ENCODE results near the gene RAB18. TPM values are rescaled to one million over a fixed set of nuclear protein-coding genes. Genes with fewer than 3 reads are reported as not detected.

Gene RAB18
- total RNA-seq, 1 experiment from 2014 or later, result 68.1 TPM

DNA sequence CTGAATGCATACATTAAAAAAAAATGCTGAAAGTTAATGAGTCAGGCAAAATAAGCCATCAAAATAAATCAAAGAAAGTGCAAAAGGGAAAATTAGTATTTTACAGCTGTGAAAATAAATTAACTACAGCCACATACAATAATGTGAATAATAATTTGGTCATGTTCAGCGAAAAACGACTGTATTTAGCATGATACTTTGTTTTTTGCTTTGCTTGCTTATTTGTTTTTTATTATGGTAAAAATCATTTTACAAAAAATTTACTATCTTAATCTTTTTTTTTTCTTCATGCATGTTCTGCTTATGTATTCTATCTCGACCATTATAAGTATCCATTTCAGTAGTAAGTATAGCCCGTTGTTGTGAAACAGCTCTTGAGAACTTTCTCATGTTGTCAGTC is 77.1 kb downstream of the RAB18 start:
- H3K79me2 ChIP-seq (ENCODE audit: insufficient read depth, low read length), result no peaks in the 10 kb centered on the region
- no peak overlapping the region for H3K4me3 ChIP-seq (replicated peaks in 1 of 2; ENCODE audit: low read depth in 1 of 2, low read length in 2 of 2)
- no peak overlapping the region for H3K27ac ChIP-seq (ENCODE audit: low read depth, low read length)
- ATAC-seq, result no peak
- TF ChIP-seq, protein P1, sequence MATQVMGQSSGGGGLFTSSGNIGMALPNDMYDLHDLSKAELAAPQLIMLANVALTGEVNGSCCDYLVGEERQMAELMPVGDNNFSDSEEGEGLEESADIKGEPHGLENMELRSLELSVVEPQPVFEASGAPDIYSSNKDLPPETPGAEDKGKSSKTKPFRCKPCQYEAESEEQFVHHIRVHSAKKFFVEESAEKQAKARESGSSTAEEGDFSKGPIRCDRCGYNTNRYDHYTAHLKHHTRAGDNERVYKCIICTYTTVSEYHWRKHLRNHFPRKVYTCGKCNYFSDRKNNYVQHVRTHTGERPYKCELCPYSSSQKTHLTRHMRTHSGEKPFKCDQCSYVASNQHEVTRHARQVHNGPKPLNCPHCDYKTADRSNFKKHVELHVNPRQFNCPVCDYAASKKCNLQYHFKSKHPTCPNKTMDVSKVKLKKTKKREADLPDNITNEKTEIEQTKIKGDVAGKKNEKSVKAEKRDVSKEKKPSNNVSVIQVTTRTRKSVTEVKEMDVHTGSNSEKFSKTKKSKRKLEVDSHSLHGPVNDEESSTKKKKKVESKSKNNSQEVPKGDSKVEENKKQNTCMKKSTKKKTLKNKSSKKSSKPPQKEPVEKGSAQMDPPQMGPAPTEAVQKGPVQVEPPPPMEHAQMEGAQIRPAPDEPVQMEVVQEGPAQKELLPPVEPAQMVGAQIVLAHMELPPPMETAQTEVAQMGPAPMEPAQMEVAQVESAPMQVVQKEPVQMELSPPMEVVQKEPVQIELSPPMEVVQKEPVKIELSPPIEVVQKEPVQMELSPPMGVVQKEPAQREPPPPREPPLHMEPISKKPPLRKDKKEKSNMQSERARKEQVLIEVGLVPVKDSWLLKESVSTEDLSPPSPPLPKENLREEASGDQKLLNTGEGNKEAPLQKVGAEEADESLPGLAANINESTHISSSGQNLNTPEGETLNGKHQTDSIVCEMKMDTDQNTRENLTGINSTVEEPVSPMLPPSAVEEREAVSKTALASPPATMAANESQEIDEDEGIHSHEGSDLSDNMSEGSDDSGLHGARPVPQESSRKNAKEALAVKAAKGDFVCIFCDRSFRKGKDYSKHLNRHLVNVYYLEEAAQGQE (IDR thresholded peaks at IDR 0.05; ENCODE audit: low read depth), result no peak
- TF ChIP-seq, protein P2, sequence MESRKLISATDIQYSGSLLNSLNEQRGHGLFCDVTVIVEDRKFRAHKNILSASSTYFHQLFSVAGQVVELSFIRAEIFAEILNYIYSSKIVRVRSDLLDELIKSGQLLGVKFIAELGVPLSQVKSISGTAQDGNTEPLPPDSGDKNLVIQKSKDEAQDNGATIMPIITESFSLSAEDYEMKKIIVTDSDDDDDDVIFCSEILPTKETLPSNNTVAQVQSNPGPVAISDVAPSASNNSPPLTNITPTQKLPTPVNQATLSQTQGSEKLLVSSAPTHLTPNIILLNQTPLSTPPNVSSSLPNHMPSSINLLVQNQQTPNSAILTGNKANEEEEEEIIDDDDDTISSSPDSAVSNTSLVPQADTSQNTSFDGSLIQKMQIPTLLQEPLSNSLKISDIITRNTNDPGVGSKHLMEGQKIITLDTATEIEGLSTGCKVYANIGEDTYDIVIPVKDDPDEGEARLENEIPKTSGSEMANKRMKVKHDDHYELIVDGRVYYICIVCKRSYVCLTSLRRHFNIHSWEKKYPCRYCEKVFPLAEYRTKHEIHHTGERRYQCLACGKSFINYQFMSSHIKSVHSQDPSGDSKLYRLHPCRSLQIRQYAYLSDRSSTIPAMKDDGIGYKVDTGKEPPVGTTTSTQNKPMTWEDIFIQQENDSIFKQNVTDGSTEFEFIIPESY (IDR thresholded peaks at IDR 0.05; ENCODE audit: extremely low read depth, insufficient replicate concordance, low read length), result no peak
- TF ChIP-seq FOSL1 (IDR thresholded peaks at IDR 0.05; ENCODE audit: low read depth), result no peak
- TF ChIP-seq EZH2phosphoT487 (IDR thresholded peaks at IDR 0.05; ENCODE audit: borderline replicate concordance), result no peak
- TF ChIP-seq ZNF274 (IDR thresholded peaks at IDR 0.05; ENCODE audit: low read depth, low read length), result no peak
- no peaks in the 10 kb centered on the region for H3K36me3 ChIP-seq (ENCODE audit: control insufficient read depth in 1 of 2, insufficient read depth in 2 of 2, low read length in 2 of 2)
- intact Hi-C loops (cut with micrococcal nuclease), result no loop called here
- H3K9ac ChIP-seq (ENCODE audit: low read length), result no peak overlapping the region
- H3K9me2 ChIP-seq (ENCODE audit: insufficient read depth), result no peaks in the 10 kb centered on the region
- BruUV-seq (replicated peaks), result no TSS peak
- no peaks in the 10 kb centered on the region for H4K20me1 ChIP-seq (ENCODE audit: insufficient read depth)
- ChIA-PET RAD21 (ENCODE audit: low non-redundant PET in 1 of 2, low total read pairs in 2 of 2, uncharacterized antibody in 2 of 2, unreplicated experiment in 2 of 2) (no interaction called here), POLR2A (no interaction called here), CTCF (no interaction called here)
- H3K9me3 ChIP-seq (ENCODE audit: control insufficient read depth in 1 of 2, insufficient read depth in 1 of 2, low read depth in 1 of 2, low read length in 2 of 2), result no peaks in the 10 kb centered on the region
- no peak for DNase-seq (ENCODE audit: low read depth, low spot score)
- H2AFZ ChIP-seq (ENCODE audit: low read depth, low read length, poor library complexity, severe bottlenecking), result no peak overlapping the region
- no peaks in the 10 kb centered on the region for H3K4me1 ChIP-seq (ENCODE audit: control insufficient read depth in 1 of 2, insufficient read depth in 2 of 2, low read length in 2 of 2)
- no peak overlapping the region for H3K4me2 ChIP-seq (ENCODE audit: low read length)
- no peaks in the 10 kb centered on the region for H3K27me3 ChIP-seq (ENCODE audit: insufficient read depth, low read length)

Measured in HCT116 (cell line).